K562 (cell line): ENCODE data around the gene FGFBP3. TPM values are rescaled to one million over a fixed set of nuclear protein-coding genes. Genes with fewer than 3 reads are reported as not detected.

Experiments
- MED1 ChIP-seq: sonication (generic); formaldehyde crosslinking; IDR thresholded peaks from 2 replicates; pipeline ENCODE4 v1.8.1; 2023; ENCODE audit warnings: missing genetic modification reagents, borderline replicate concordance
- NR2C2 ChIP-seq, 2 experiments: fragments of 200-800 bp in 1 of 2; sonication (Bioruptor generic) in 1 of 2; sonication (generic) in 1 of 2; formaldehyde crosslinking in 1 of 2; IDR thresholded peaks; 2 replicates each; pipeline versions ENCODE4 v1.6.1 to v1.8.0; 2016 to 2022; ENCODE audit warnings: mild to moderate bottlenecking in 1 of 2, missing compliant biosample characterization in 1 of 2, missing genetic modification characterization in 1 of 2, missing genetic modification reagents in 1 of 2
- RNF2 ChIP-seq: sonication (generic); IDR thresholded peaks from 2 replicates; pipeline ENCODE4 v1.6.1; 2016
- TAF1 ChIP-seq: IDR thresholded peaks from 2 replicates; pipeline ENCODE4 v1.6.1; 2011; ENCODE audit warnings: mild to moderate bottlenecking, low read length, moderate library complexity; ENCODE audit not compliant: insufficient read depth, control insufficient read depth, severe bottlenecking; ENCODE audit errors: extremely low read depth
- ZC3H11A ChIP-seq: IDR thresholded peaks from 2 replicates; pipeline ENCODE4 v1.6.1; 2012; ENCODE audit warnings: low read depth, low read length, improper control_type of control experiment
- ZKSCAN1 ChIP-seq: fragments of 150-350 bp; IDR thresholded peaks from 2 replicates; pipeline ENCODE4 v1.6.1; 2016; ENCODE audit warnings: low read depth, low read length
- ZNF3 ChIP-seq: fragments of 250-450 bp; sonication (Bioruptor Pico); IDR thresholded peaks from 2 replicates; pipeline ENCODE4 v1.5.0; 2021; ENCODE audit warnings: mild to moderate bottlenecking, moderate library complexity
- ZNF707 ChIP-seq: fragments of 250-450 bp; sonication (Bioruptor Pico); conservative IDR thresholded peaks from 2 replicates; pipeline ENCODE4 v1.8.0; 2022; ENCODE audit warnings: inconsistent platforms, mild to moderate bottlenecking, moderate library complexity
- ZNF780A ChIP-seq: fragments of 250-450 bp; sonication (Bioruptor Pico); IDR thresholded peaks from 2 replicates; pipeline ENCODE4 v1.5.0; 2021; ENCODE audit warnings: mild to moderate bottlenecking
- ZNF830 ChIP-seq: fragments of 250-450 bp; sonication (Bioruptor Pico); IDR thresholded peaks from 2 replicates; pipeline ENCODE4 v1.5.0; 2021; ENCODE audit warnings: mild to moderate bottlenecking
- polyA plus RNA-seq, 8 experiments: library from polyadenylated mRNA; depleted of rRNA in 4 of 8; stranded (reverse) in 5 of 8; unstranded in 3 of 8; fragments of >200 nt; fragmentation: Nextera tagmentation in 2 of 8; fragmentation: Illumina TruSeq in 1 of 8; extraction: Ambion mirVana in 2 of 8; extraction: Trizol in 1 of 8; gene quantifications; 2 replicates each; pipeline versions ENCODE4 v1.2.1 to v1.2.3, GENCODE V29; 2011 to 2014; ENCODE audit warnings: inconsistent platforms in 1 of 8, missing spikeins in 1 of 8
- total RNA-seq, 7 experiments: library from RNA; depleted of rRNA in 6 of 7; stranded (reverse); fragments of >200 nt in 6 of 7; fragmentation: Illumina TruSeq in 2 of 7; extraction: Trizol in 2 of 7; gene quantifications; 2 replicates each; pipeline versions ENCODE4 v1.2.1 to v1.2.3, GENCODE V29; 2011 to 2021; ENCODE audit warnings: low replicate concordance in 1 of 7
- TF ChIP-seq, protein P1 (sequence below), 2 experiments: fragments of 450-650 bp in 1 of 2; sonication (generic) in 1 of 2; formaldehyde crosslinking in 1 of 2; IDR thresholded peaks; 2 replicates each; pipeline versions ENCODE4 v1.7.1 to v1.9.0; 2016 to 2022; ENCODE audit warnings: inconsistent platforms in 1 of 2, mild to moderate bottlenecking in 1 of 2, missing genetic modification reagents in 1 of 2
- TF ChIP-seq, protein P2 (sequence below): fragments of 250-450 bp; sonication (Bioruptor Pico); IDR thresholded peaks from 2 replicates; pipeline ENCODE4 v1.5.0; 2021
- TF ChIP-seq, protein P3 (sequence below), 2 experiments: fragments of 450-650 bp; conservative IDR thresholded peaks; 2 replicates each; pipeline ENCODE4 v1.6.1; 2017; ENCODE audit warnings: mild to moderate bottlenecking in 2 of 2, moderate library complexity in 2 of 2

Gene FGFBP3
- total and polyA plus RNA-seq, 9 of the 15 experiments (the other 6 are each of a cell fraction or from before 2014, with no cell fraction given) = 0.58 to 3.0 (median 1.5) TPM

DNA sequence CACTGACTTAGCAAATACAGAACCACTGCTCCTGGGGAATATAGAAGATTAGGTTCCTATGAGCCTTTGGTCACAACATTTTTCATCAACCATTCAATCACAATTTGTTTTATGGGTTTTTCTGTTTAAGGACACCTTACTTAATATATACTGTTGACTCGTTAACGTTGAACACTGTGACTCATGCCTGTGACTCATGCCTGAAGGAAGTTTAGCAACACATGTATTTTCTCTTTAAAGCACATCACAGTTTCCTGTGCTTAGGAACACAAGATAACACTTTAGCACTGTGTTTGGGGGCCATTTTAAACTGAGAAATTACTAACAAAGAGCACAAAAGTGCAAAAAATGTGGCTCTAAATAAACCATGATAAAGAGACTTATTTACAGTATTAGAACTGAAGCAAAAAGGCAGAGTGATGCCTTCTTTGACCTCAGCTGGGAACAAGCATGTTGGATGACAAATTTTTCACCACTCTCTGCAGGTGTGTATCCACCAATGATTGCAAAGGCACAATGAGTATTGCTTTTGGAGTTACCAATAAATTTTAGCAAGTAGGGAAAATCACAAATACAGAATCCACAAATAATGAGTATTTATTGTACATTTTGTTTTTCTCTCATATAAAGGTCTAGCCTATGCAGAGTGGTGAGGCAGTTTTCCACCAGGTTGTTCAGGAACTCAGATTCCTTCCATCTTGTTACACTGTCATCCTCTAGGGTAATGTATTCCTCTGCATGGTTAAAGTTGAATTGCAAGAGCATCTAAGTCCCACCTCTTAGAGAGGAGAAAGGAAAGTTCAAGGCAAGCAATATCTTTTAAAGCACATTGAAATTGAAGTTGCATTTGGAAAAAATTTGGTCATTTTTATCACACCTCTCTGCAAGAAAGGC, 7.3 kb downstream of the FGFBP3 start (continued):
- TF ChIP-seq ZKSCAN1 (no peak), NR2C2 (CRISPR knock-in tag; IDR thresholded peaks at IDR 0.05) (no peak), NR2C2 (tag; IDR thresholded peaks at IDR 0.05) (no peak), MED1 (CRISPR knock-in tag) (no peak), ZNF3 (CRISPR knock-in tag) (no peak), TAF1 (no peak), ZNF780A (CRISPR knock-in tag) (no peak), RNF2 (no peak), ZC3H11A (no peak), ZNF707 (CRISPR knock-in tag) (no peak), ZNF830 (CRISPR knock-in tag) (no peak)
- TF ChIP-seq, protein P1, sequence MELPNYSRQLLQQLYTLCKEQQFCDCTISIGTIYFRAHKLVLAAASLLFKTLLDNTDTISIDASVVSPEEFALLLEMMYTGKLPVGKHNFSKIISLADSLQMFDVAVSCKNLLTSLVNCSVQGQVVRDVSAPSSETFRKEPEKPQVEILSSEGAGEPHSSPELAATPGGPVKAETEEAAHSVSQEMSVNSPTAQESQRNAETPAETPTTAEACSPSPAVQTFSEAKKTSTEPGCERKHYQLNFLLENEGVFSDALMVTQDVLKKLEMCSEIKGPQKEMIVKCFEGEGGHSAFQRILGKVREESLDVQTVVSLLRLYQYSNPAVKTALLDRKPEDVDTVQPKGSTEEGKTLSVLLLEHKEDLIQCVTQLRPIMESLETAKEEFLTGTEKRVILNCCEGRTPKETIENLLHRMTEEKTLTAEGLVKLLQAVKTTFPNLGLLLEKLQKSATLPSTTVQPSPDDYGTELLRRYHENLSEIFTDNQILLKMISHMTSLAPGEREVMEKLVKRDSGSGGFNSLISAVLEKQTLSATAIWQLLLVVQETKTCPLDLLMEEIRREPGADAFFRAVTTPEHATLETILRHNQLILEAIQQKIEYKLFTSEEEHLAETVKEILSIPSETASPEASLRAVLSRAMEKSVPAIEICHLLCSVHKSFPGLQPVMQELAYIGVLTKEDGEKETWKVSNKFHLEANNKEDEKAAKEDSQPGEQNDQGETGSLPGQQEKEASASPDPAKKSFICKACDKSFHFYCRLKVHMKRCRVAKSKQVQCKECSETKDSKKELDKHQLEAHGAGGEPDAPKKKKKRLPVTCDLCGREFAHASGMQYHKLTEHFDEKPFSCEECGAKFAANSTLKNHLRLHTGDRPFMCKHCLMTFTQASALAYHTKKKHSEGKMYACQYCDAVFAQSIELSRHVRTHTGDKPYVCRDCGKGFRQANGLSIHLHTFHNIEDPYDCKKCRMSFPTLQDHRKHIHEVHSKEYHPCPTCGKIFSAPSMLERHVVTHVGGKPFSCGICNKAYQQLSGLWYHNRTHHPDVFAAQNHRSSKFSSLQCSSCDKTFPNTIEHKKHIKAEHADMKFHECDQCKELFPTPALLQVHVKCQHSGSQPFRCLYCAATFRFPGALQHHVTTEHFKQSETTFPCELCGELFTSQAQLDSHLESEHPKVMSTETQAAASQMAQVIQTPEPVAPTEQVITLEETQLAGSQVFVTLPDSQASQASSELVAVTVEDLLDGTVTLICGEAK (IDR thresholded peaks at IDR 0.05) = no peak
- TF ChIP-seq, protein P1 (CRISPR knock-in tag; IDR thresholded peaks at IDR 0.05) = no peak
- TF ChIP-seq, protein P2, sequence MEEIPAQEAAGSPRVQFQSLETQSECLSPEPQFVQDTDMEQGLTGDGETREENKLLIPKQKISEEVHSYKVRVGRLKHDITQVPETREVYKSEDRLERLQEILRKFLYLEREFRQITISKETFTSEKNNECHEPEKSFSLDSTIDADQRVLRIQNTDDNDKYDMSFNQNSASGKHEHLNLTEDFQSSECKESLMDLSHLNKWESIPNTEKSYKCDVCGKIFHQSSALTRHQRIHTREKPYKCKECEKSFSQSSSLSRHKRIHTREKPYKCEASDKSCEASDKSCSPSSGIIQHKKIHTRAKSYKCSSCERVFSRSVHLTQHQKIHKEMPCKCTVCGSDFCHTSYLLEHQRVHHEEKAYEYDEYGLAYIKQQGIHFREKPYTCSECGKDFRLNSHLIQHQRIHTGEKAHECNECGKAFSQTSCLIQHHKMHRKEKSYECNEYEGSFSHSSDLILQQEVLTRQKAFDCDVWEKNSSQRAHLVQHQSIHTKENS (CRISPR knock-in tag) = no peak
- TF ChIP-seq, protein P3, sequence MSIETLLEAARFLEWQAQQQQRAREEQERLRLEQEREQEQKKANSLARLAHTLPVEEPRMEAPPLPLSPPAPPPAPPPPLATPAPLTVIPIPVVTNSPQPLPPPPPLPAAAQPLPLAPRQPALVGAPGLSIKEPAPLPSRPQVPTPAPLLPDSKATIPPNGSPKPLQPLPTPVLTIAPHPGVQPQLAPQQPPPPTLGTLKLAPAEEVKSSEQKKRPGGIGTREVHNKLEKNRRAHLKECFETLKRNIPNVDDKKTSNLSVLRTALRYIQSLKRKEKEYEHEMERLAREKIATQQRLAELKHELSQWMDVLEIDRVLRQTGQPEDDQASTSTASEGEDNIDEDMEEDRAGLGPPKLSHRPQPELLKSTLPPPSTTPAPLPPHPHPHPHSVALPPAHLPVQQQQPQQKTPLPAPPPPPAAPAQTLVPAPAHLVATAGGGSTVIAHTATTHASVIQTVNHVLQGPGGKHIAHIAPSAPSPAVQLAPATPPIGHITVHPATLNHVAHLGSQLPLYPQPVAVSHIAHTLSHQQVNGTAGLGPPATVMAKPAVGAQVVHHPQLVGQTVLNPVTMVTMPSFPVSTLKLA (conservative IDR thresholded peaks at IDR 0.05) = peak in 1 of 2 experiments; percentile 59; a peak in 1 of 4 replicates
